ENCODE measurements around the gene CTBP2.

Gene CTBP2

DNA sequence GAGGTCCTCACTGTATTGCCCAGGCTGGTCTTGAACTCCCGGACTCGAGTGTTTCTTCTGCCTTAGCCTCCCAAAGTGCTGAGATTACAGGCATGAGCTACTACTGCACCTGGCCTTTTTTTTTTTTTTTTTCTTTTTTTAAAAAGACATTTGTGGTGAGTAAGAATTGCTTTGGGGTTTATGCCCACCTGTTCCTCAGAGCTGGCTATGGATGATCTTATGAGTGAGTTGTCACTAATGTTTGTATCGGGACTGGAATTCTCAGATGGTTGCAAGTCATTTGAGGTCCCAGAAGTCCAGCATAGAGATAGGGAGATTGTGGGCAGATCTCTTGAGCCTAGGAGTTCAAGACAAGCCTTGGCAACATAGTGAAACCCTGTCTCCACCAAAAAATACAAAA, 183.2 kb downstream of the CTBP2 start:
- H3F3A ChIP-seq (ENCODE audit: insufficient read depth, low read length) = no peaks in the 10 kb centered on the region
- no peaks in the 10 kb centered on the region for H3K4me1 ChIP-seq (ENCODE audit: low read length)
- H3K9me3 ChIP-seq (replicated peaks; ENCODE audit: insufficient read depth, low read length) = no peaks in the 10 kb centered on the region
- no peak for DNase-seq
- H2AFZ ChIP-seq (ENCODE audit: low read length) = no peak overlapping the region
- H3K27ac ChIP-seq (ENCODE audit: low read length) = no peak overlapping the region
- no peak overlapping the region for H3K4me2 ChIP-seq (ENCODE audit: low read depth, low read length)
- H3K27me3 ChIP-seq (replicated peaks; ENCODE audit: insufficient read depth, low read length) = no peaks in the 10 kb centered on the region
- no peaks in the 10 kb centered on the region; the same call in 1 of the 2 replicates for H3K36me3 ChIP-seq (replicated peaks; ENCODE audit: insufficient read depth, low read length)
- no peak for TF ChIP-seq CTCF (IDR thresholded peaks at IDR 0.05; ENCODE audit: low read length)
- no peak for TF ChIP-seq EZH2 (optimal IDR thresholded peaks at IDR 0.05; ENCODE audit: low read depth, low read length)
- TF ChIP-seq EZH2phosphoT487 (IDR thresholded peaks at IDR 0.05; ENCODE audit: low read length) = no peak
- H3K79me2 ChIP-seq (ENCODE audit: low read length) = peaks cover 7% of the 10 kb centered on the region
- no peak overlapping the region for H3K9ac ChIP-seq (ENCODE audit: low read length)
- H3K4me3 ChIP-seq (ENCODE audit: low read length) = no peak overlapping the region
- no peaks in the 10 kb centered on the region for H3K9me2 ChIP-seq (replicated peaks; ENCODE audit: insufficient read depth, low read length)
- no peaks in the 10 kb centered on the region; the same call in 1 of the 2 replicates for H4K20me1 ChIP-seq (ENCODE audit: insufficient read depth, low read length)

DNA sequence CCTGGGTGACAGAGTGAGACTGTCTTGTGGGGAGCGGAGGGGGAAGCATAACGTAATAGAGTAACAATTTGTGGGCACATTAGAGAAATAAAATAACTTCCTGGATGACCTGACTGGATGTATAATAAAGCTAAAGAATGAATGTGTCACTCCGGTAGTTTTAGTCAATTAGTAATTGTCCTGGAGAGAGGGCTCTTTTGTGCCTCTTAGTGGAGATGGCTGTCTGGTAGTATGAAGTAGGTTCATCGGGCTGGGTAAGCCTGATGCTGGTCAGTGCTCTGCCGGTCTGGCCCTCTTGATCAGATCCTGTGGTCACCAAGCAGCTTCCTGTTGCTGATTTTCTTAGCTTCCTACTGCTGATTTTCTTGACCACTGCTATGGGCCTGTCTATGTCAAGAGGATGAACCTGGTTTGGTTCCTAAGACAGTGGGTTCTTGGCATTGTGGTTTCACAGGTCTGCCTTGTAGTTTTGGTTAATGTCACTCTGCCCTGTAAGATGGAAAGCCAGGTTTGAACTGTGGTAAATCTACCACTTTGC, 184.3 kb downstream of the CTBP2 start:
- no peaks in the 10 kb centered on the region for H3K9me3 ChIP-seq (replicated peaks; ENCODE audit: insufficient read depth, low read length)

DNA sequence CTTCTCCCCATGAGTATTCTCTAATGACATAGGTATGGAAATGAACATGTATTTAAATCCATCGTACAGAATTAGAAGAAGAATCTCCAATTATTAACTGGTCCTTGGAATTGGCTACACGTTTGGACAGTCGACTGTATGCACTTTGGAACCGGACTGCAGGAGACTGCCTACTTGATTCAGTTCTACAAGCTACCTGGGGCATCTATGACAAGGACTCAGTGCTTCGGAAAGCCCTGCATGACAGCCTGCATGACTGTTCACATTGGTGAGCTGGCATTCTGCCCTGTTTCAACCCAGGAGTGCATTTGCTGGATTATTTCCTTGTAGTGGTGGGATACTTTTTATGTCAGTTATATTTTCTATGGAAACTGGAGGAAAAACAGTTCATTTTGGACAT, 186.2 kb downstream of the CTBP2 start:
- TF ChIP-seq EZH2 (optimal IDR thresholded peaks at IDR 0.05; ENCODE audit: low read depth, low read length) = no peak
- no peak for TF ChIP-seq EZH2phosphoT487 (IDR thresholded peaks at IDR 0.05; ENCODE audit: low read length)
- no peak for TF ChIP-seq CTCF (IDR thresholded peaks at IDR 0.05; ENCODE audit: low read length)
- Histone ChIP-seq H3K4me2 (ENCODE audit: low read depth, low read length) (no peak overlapping the region), H3K27me3 (replicated peaks; ENCODE audit: insufficient read depth, low read length) (no peaks in the 10 kb centered on the region), H3K9me3 (replicated peaks; ENCODE audit: insufficient read depth, low read length) (no peaks in the 10 kb centered on the region), H3K79me2 (ENCODE audit: low read length) (peaks cover 14% of the 10 kb centered on the region), H3K4me3 (ENCODE audit: low read length) (no peak overlapping the region), H3F3A (ENCODE audit: insufficient read depth, low read length) (peaks cover 3% of the 10 kb centered on the region; the same call in 1 of the 2 replicates), H3K4me1 (ENCODE audit: low read length) (peaks cover 24% of the 10 kb centered on the region), H2AFZ (ENCODE audit: low read length) (no peak overlapping the region), H3K9me2 (replicated peaks; ENCODE audit: insufficient read depth, low read length) (no peaks in the 10 kb centered on the region), H3K36me3 (replicated peaks; ENCODE audit: insufficient read depth, low read length) (no peaks in the 10 kb centered on the region; the same call in 1 of the 2 replicates), H4K20me1 (ENCODE audit: insufficient read depth, low read length) (no peaks in the 10 kb centered on the region; the same call in none of the 2 replicates), H3K27ac (ENCODE audit: low read length) (no peak overlapping the region), H3K9ac (ENCODE audit: low read length) (no peak overlapping the region)
- DNase-seq = no peak

More for the DNA sequence above, 184.3 kb downstream of the CTBP2 start:
- peak; percentile 17 for DNase-seq
- no peak for TF ChIP-seq CTCF (IDR thresholded peaks at IDR 0.05; ENCODE audit: low read length)
- no peak for TF ChIP-seq EZH2phosphoT487 (IDR thresholded peaks at IDR 0.05; ENCODE audit: low read length)
- TF ChIP-seq EZH2 (optimal IDR thresholded peaks at IDR 0.05; ENCODE audit: low read depth, low read length) = no peak
- Histone ChIP-seq H3K36me3 (replicated peaks; ENCODE audit: insufficient read depth, low read length) (no peaks in the 10 kb centered on the region; the same call in 1 of the 2 replicates), H3K4me2 (ENCODE audit: low read depth, low read length) (no peak overlapping the region), H4K20me1 (ENCODE audit: insufficient read depth, low read length) (no peaks in the 10 kb centered on the region; the same call in 1 of the 2 replicates), H3K9me2 (replicated peaks; ENCODE audit: insufficient read depth, low read length) (no peaks in the 10 kb centered on the region), H3K27ac (ENCODE audit: low read length) (no peak overlapping the region), H3K4me3 (ENCODE audit: low read length) (no peak overlapping the region), H3K4me1 (ENCODE audit: low read length) (peaks cover 11% of the 10 kb centered on the region), H2AFZ (ENCODE audit: low read length) (no peak overlapping the region), H3F3A (ENCODE audit: insufficient read depth, low read length) (peaks cover 3% of the 10 kb centered on the region; the same call in 1 of the 2 replicates), H3K79me2 (ENCODE audit: low read length) (peaks cover 12% of the 10 kb centered on the region), H3K27me3 (replicated peaks; ENCODE audit: insufficient read depth, low read length) (no peaks in the 10 kb centered on the region), H3K9ac (ENCODE audit: low read length) (no peak overlapping the region)

Measured in MM.1S (cell line).